GM12801 (cell line): ENCODE data around the gene NBL1.

Experiments used
- CTCF ChIP-seq: IDR thresholded peaks from one replicate; pipeline ENCODE4 v1.5.1; 2011; ENCODE audit warnings: control low read depth; ENCODE audit not compliant: insufficient read length; ENCODE audit errors: extremely low read depth

Gene NBL1

GRCh38 chr1:19675797-19676196, 31.7 kb downstream of the NBL1 start:
- TF ChIP-seq CTCF = no peak

GRCh38 chr1:19676438-19676922, 32.4 kb downstream of the NBL1 start:
- TF ChIP-seq CTCF = no peak

- TF ChIP-seq CTCF = no peak
These were observed 34.4 kb downstream of the NBL1 start for GRCh38 chr1:19678493-19678892.

GRCh38 chr1:19678931-19679453, 34.9 kb downstream of the NBL1 start:
- TF ChIP-seq CTCF = no peak

GRCh38 chr1:19679691-19680090, 35.6 kb downstream of the NBL1 start:
- no peak for TF ChIP-seq CTCF

- TF ChIP-seq CTCF = no peak
These were observed 36.5 kb downstream of the NBL1 start for GRCh38 chr1:19680644-19681043.

- TF ChIP-seq CTCF = no peak
These were observed 38.1 kb downstream of the NBL1 start for GRCh38 chr1:19682257-19682656.
